AG04450 (cell line): ENCODE results near the gene RIMOC1. TPM values are rescaled to one million over a fixed set of nuclear protein-coding genes. Genes with fewer than 3 reads are reported as not detected.
"Not testable (repeated sequence)": the region's sequence is repeated elsewhere in the genome, so short reads cannot be mapped to it uniquely, and the experiment has no call there.

Experiments used
- CTCF ChIA-PET: fragments of 300-600, 350-600 bp; formaldehyde crosslinking; extraction: SDS; loops from one replicate; lab custom pipeline; 2022; ENCODE audit warnings: antibody characterized with exemption, inconsistent platforms; lab: Charles Lee
- POLR2A ChIA-PET: fragments of 350-600 bp; formaldehyde crosslinking; extraction: SDS; loops from one replicate; lab custom pipeline; 2021; ENCODE audit warnings: antibody characterized with exemption, inconsistent platforms; lab: Yijun Ruan, JAX
- DNase-seq: peaks from one replicate; pipeline ENCODE4 v3.0.0-alpha.2; 2011; ENCODE audit warnings: low read depth, low spot score
- H3K27ac ChIP-seq: one replicate; pipeline ENCODE4 v1.5.1; 2012; ENCODE audit warnings: low read depth, low read length, control low read depth
- H3K27me3 ChIP-seq: one replicate; pipeline ENCODE4 v1.6.0; 2012; ENCODE audit warnings: low read length; ENCODE audit not compliant: control insufficient read depth, insufficient read depth
- H3K4me3 ChIP-seq: 2 replicates; pipeline ENCODE4 v1.5.1; 2011; ENCODE audit warnings: mild to moderate bottlenecking, low read depth, low read length, control low read depth
- H3K9me3 ChIP-seq: 2 replicates; pipeline ENCODE4 v1.5.1; 2012; ENCODE audit warnings: low read length; ENCODE audit not compliant: control insufficient read depth, insufficient read depth
- polyA plus RNA-seq: library from polyadenylated mRNA; depleted of rRNA; stranded (reverse); fragments of >200 nt; gene quantifications from 2 replicates; pipeline ENCODE4 v1.2.3, GENCODE V29; 2011
- TF ChIP-seq, protein P1 (sequence below): IDR thresholded peaks from 2 replicates; pipeline ENCODE4 v1.5.1; 2011; ENCODE audit warnings: low read depth, low read length, control low read depth, inconsistent platforms

The RIMOC1 gene
- polyA plus RNA-seq, 1 experiment: 43.1 TPM

DNA sequence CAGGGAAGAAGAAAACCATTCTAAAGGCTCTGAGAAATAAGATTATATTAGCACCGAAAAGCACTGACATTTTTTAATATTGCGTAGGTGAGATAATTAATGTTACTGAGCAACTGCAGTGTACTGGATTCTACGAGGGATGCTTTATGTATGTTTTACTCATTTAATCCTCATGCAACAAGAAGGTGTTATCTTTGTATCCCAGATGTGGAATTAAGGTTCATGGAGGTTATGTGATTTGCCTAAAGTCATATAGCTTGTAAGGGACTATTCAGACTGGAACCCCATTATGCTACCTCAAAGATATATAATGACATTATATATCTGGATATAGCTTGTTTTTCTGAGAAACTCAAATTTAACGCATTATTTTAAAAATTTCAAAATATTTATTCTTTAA, 23.5 kb downstream of the RIMOC1 start:
- Histone ChIP-seq H3K9me3 (no peaks in the 10 kb centered on the region), H3K27ac (no peak overlapping the region), H3K27me3 (no peaks in the 10 kb centered on the region), H3K4me3 (no peak overlapping the region)
- POLR2A ChIA-PET: no interaction called here
- no peak for DNase-seq
- TF ChIP-seq, protein P1, sequence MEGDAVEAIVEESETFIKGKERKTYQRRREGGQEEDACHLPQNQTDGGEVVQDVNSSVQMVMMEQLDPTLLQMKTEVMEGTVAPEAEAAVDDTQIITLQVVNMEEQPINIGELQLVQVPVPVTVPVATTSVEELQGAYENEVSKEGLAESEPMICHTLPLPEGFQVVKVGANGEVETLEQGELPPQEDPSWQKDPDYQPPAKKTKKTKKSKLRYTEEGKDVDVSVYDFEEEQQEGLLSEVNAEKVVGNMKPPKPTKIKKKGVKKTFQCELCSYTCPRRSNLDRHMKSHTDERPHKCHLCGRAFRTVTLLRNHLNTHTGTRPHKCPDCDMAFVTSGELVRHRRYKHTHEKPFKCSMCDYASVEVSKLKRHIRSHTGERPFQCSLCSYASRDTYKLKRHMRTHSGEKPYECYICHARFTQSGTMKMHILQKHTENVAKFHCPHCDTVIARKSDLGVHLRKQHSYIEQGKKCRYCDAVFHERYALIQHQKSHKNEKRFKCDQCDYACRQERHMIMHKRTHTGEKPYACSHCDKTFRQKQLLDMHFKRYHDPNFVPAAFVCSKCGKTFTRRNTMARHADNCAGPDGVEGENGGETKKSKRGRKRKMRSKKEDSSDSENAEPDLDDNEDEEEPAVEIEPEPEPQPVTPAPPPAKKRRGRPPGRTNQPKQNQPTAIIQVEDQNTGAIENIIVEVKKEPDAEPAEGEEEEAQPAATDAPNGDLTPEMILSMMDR: no peak
- CTCF ChIA-PET: interaction anchor here (1.5 kb wide), 1 partner anchor 71 kb away, joined by 7 read pairs; no protein-coding TSS in a partner anchor

DNA sequence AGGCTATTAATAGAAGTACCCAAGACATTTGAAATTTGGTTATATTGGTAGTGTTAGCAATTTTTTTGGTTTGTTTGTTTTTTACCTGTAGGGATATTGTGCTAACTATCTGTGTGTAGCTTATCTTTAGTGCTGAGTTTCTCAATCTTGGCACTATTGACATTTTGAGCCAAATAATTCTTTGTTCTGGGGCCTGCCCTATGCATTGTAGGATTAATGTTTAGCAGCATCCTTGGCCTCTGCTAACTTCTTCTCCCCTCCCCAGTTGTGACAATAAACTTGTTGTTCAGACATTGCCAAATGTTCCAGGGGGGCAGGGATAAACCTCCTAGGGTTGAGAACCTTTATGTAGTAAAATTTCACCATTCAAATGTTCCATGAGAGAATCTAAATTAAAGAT, 24.9 kb downstream of the RIMOC1 start:
- DNase-seq: no peak
- Histone ChIP-seq H3K4me3 (no peak overlapping the region), H3K27me3 (no peaks in the 10 kb centered on the region), H3K27ac (no peak overlapping the region), H3K9me3 (no peaks in the 10 kb centered on the region)
- TF ChIP-seq, protein P1: no peak
- POLR2A ChIA-PET: no interaction called here
- CTCF ChIA-PET: interaction anchor here (1.5 kb wide), 1 partner anchor 71 kb away, joined by 3 read pairs; no protein-coding TSS in a partner anchor

DNA sequence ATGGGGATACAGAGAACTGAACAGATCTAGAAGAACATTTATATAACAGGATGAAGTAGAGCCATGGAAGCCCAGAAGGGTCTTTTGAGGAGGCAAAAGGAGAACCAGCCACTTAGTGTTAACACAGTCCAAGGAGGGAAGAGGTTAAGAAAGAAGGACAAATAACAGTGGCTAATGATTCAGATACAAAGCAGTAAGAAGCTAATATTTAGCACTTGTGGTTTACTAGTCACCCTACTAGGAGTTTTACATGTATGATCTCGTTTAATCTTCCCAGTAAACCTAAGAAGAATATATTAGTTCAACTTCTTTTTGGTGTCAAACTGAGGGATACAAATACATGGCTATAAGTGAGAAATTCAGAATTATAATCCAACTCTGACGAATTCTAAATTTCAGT, 28.6 kb downstream of the RIMOC1 start:
- Histone ChIP-seq H3K4me3 (no peak overlapping the region), H3K27ac (no peak overlapping the region), H3K27me3 (no peaks in the 10 kb centered on the region), H3K9me3 (no peaks in the 10 kb centered on the region)
- no peak for DNase-seq
- TF ChIP-seq, protein P1: no peak
- CTCF ChIA-PET: interaction anchor here (1.7 kb wide), 1 partner anchor 73 kb away, joined by 4 read pairs; no protein-coding TSS in a partner anchor
- POLR2A ChIA-PET: no interaction called here

DNA sequence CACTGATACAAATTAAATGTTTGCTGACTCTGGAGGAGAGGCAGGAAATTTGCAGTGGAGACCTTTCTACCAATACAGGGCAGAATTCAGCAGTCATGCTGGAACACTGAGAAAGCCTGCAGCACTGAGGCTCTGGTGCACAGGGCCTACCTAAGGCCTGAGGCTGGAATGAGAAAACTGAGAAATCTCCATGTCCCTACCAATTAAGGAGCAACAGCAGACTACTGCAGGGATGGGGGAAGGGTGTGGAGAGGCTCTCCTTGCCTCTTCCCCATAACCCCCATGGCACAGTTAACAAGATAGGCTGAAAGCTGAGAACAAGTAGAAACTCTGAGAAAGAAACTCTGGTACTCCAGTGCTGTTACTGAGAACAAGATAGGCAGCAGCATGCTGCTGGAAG, 31.4 kb downstream of the RIMOC1 start:
- CTCF ChIA-PET: no interaction called here

DNA sequence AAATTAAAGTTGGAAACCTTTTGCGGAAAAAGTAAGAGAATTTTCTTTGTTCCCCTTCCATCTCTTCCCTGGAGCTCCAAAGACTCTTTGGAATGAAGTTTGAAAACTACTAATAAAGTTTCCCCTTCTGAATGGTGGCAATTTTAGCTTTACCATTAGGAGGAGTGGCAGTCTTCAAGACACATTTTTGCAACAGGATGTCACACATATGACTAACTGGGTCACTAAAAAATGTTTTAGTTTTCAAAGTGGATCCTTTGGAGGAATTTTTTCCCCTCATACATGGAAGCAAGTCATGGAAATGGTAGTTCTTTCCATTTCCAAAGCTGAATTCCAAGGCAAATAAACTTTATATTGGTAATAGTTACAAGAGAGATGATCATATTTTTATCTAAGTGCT, 36.5 kb downstream of the RIMOC1 start:
- no peak overlapping the region for H3K27ac ChIP-seq
- CTCF ChIA-PET: interaction anchor here (2.0 kb wide), 1 partner anchor 15 kb away, joined by 4 read pairs; the partner anchor contains the start of gene FBXO4
- no peak overlapping the region for H3K4me3 ChIP-seq
- no peaks in the 10 kb centered on the region for H3K27me3 ChIP-seq
- TF ChIP-seq, protein P1: no peak
- DNase-seq: no peak
- POLR2A ChIA-PET: interaction anchor here (0.6 kb wide), 1 partner anchor 72 kb away, joined by 6 read pairs; no protein-coding TSS in a partner anchor
- H3K9me3 ChIP-seq: no peaks in the 10 kb centered on the region

More for the DNA sequence above, 31.4 kb downstream of the RIMOC1 start:
- Histone ChIP-seq H3K4me3 (no peak overlapping the region), H3K27me3 (no peaks in the 10 kb centered on the region), H3K27ac (no peak overlapping the region), H3K9me3 (no peaks in the 10 kb centered on the region)
- no peak for DNase-seq
- TF ChIP-seq, protein P1: no peak
- POLR2A ChIA-PET: no interaction called here

DNA sequence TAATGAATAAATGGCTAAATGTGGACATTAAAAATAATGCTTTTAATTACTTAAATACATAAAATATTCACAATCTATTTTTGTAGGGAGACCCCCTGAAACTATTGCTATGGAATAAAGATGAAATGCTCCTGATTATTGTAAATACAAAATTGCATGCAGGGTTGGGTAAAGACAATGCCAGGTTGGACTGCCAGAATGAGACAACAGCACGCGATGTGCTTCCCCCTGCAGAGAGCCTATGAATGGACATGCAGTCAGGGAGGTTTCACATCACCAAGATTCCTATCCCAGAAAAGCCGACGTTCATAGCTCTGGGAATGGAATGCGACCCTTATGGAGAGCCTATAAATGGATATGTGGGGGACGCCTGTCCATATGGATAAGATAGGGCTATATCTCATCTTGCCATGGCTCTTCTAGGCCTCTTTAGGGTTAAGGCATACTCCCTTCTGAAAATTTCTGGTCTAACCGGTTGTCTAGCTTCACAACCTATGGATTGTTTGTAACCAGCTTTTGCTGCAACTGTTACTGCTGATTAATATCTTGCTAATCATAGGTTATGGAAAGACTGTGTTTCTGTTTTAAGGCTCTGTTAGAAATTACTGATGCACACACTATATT, 41.3 kb downstream of the RIMOC1 start:
- H3K4me3 ChIP-seq, H3K27ac ChIP-seq, POLR2A ChIA-PET, H3K9me3 ChIP-seq, DNase-seq, H3K27me3 ChIP-seq: not testable (repeated sequence)
- CTCF ChIA-PET: interaction anchor here (0.7 to 1.2 kb wide), 2 partner anchors 20 to 112 kb away, joined by 3 to 4 read pairs; partner anchors contain the start of gene FBXO4
